Spleen (tissue), 7 donors: ENCODE results near the gene TLCD3B.

Experiments
- CTCF ChIP-seq, 11 experiments: fragments of 200-600 bp in 7 of 11; fragments of 450-650 bp in 4 of 11; sonication (generic) in 4 of 11; IDR thresholded peaks in 8 of 11; conservative IDR thresholded peaks in 3 of 11; 1 replicate in 7 of 11; 2 replicates in 4 of 11; pipeline versions ENCODE4 v1.4.0 to v1.8.0; 2016 to 2021; ENCODE audit warnings: antibody characterized with exemption in 11 of 11, inconsistent platforms in 4 of 11, mild to moderate bottlenecking in 1 of 11
- POLR2A ChIP-seq, 3 donors: fragments of 450-650 bp; IDR thresholded peaks; one replicate each; pipeline ENCODE4 v1.5.1; 2017; ENCODE audit warnings: antibody characterized with exemption in 3 of 3, mild to moderate bottlenecking in 1 of 3
- donor health status: DM: no; HTN: no; CAD: no; lungs with moderate emphysema.
- donor health status: DM: no; HTN: no; CAD: no.
- donor health status: DM: no; HTN: no; CAD: no.

- TF ChIP-seq CTCF (IDR thresholded peaks at IDR 0.05 in 8 of 11, conservative IDR thresholded peaks at IDR 0.05 in 3 of 11) (peak in 9 of 11 experiments; percentile 14 to 61 (median 34)), POLR2A (IDR thresholded peaks at IDR 0.05) (no peak)
These were observed 24.0 kb upstream of the TLCD3B start for GRCh38 chr16:30054959-30055553.
